ENCODE measurements around the gene BLTP2.
A peak's percentile ranks its signal among the peaks of the same experiment; 100 is the strongest.

Gene BLTP2

GRCh38 chr17:28644787-28645575 is at the start of gene BLTP2:
Gene BLTP2, minus strand, starts transcription at chr17:28645158. Its CDS starts 102 bp downstream, at chr17:28645056.
- H3K4me3 ChIP-seq (ENCODE audit: low read depth, low read length): peak within 1 kb of the TSS; percentile 81
- TF ChIP-seq, protein P1, sequence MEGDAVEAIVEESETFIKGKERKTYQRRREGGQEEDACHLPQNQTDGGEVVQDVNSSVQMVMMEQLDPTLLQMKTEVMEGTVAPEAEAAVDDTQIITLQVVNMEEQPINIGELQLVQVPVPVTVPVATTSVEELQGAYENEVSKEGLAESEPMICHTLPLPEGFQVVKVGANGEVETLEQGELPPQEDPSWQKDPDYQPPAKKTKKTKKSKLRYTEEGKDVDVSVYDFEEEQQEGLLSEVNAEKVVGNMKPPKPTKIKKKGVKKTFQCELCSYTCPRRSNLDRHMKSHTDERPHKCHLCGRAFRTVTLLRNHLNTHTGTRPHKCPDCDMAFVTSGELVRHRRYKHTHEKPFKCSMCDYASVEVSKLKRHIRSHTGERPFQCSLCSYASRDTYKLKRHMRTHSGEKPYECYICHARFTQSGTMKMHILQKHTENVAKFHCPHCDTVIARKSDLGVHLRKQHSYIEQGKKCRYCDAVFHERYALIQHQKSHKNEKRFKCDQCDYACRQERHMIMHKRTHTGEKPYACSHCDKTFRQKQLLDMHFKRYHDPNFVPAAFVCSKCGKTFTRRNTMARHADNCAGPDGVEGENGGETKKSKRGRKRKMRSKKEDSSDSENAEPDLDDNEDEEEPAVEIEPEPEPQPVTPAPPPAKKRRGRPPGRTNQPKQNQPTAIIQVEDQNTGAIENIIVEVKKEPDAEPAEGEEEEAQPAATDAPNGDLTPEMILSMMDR (conservative IDR thresholded peaks at IDR 0.05; ENCODE audit: low read depth, low read length): no peak
- DNase-seq (ENCODE audit: low read depth): peak; percentile 96

DNA sequence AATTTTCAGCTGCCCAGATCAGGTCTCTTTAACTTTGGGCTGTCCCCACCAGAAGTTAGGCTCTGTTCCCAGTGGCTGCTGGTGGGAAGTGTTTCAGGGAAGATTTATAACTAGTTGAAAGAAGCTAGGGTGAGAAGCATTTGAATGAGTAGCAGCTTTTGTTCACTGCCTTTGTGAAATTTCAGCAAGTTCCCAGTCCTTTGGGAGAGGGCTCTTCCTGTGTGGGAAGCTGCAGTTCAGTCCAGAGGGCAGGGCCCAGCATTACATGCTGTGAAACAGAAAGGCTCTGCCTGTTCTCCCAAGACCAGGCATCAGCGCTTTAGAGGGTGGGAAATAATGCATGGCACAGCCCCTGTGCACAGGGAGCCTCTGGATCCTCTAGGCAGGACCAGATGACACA is 48.9 kb upstream of the BLTP2 start:
- no peak overlapping the region for H3K4me3 ChIP-seq (ENCODE audit: low read depth, low read length)
- no peak for DNase-seq (ENCODE audit: low read depth)
- TF ChIP-seq, protein P1 (conservative IDR thresholded peaks at IDR 0.05; ENCODE audit: low read depth, low read length): no peak

DNA sequence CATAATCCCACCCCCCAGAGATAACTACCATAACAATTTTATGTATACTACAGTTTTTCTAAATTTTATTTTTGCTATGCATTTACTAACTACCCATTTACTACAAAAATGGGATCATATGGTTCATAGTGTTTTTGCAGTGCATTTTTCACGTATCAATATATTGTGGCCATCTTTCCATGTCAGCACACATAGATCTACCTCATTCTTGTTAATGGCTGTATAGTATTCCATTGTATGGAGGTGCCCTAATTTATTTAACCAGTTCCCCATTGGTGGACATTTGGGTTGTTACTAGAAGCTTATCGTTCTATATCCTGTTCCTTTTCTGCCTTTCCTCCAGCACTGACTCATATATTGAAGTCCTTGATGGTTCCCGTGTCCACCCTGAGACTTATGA is 44.1 kb upstream of the BLTP2 start:
- TF ChIP-seq, protein P1 (conservative IDR thresholded peaks at IDR 0.05; ENCODE audit: low read depth, low read length): no peak
- H3K4me3 ChIP-seq (ENCODE audit: low read depth, low read length): no peak overlapping the region
- no peak for DNase-seq (ENCODE audit: low read depth)

DNA sequence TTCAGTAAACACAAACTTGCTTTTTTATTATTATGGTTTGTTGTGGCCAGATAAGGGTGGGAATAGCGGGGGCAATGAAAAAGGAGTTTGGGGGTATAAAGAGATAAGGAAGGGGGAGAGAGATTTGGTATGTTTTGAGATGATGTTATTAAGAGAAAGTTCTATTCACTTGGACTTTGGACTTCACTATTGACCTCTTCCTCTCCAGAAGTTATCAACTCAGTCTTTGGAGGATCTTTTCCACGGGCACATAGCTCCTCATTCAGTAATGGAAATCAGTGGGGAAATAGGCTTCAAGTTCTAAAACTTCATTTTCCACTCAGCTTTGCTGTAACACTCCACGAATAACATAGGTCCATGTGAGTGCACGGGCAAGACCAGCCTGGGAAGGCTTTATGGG is 43.5 kb upstream of the BLTP2 start:
- TF ChIP-seq, protein P1 (conservative IDR thresholded peaks at IDR 0.05; ENCODE audit: low read depth, low read length): no peak
- no peak for DNase-seq (ENCODE audit: low read depth)
- no peak overlapping the region for H3K4me3 ChIP-seq (ENCODE audit: low read depth, low read length)

DNA sequence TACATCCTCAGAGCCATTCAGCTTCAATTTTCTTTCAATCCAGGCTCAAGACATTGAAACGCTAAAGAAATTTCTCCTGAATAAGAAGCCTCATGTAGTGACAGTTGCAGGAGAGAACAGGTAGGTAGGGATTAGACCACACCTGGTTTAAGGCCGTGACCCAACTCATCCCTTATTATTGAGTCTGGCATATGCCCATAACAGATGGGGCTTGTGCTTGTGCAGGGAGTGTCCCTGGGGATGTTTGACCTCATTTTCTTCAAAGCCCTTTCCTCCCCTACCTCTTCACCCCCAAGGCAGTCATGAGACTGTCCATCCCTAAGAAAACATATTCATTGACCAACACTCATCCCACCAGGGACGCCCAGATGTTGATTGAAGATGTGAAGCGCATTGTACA is 41.3 kb upstream of the BLTP2 start:
- TF ChIP-seq, protein P1 (conservative IDR thresholded peaks at IDR 0.05; ENCODE audit: low read depth, low read length): no peak
- DNase-seq (ENCODE audit: low read depth): no peak

DNA sequence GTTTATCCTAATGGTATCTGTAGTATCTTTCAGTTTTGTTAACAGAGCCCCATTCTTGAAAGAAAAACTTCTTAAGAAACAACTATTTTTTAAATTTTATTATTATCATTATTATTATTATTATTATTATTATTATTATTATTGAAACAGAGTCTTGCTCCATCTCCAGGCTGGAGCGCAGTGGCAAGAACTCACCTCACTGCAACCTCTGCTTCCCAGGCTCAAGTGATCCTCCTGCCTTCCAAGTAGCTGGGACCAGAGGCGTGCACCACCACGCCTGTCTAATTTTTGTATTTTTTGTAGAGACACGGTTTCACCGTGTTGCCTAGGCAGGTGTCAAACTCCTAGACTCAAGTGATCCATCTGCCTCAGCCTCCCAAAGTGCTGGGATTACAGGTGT is 40.4 kb upstream of the BLTP2 start:
- no peak overlapping the region for H3K4me3 ChIP-seq (ENCODE audit: low read depth, low read length)
- DNase-seq (ENCODE audit: low read depth): no peak
- TF ChIP-seq, protein P1 (conservative IDR thresholded peaks at IDR 0.05; ENCODE audit: low read depth, low read length): no peak

More for the DNA sequence above, 41.3 kb upstream of the BLTP2 start:
- no peak overlapping the region for H3K4me3 ChIP-seq (ENCODE audit: low read depth, low read length)

GRCh38 chr17:28684963-28685362 is 40.0 kb upstream of the BLTP2 start:
- peak; percentile 43 for DNase-seq (ENCODE audit: low read depth)
- H3K4me3 ChIP-seq (ENCODE audit: low read depth, low read length): no peak overlapping the region
- TF ChIP-seq, protein P1 (conservative IDR thresholded peaks at IDR 0.05; ENCODE audit: low read depth, low read length): peak; percentile 7

Measured in choroid plexus epithelial cell (primary cell).